K562 (cell line): Measurements from ENCODE around the gene EZH1. TPM values are rescaled to one million over a fixed set of nuclear protein-coding genes. Genes with fewer than 3 reads are reported as not detected.
A peak's percentile ranks its signal among the peaks of the same experiment; 100 is the strongest.

Experiments
- ATAC-seq: fragments of 200-7000 bp; cut with Tn5 transposase; 3 replicates; pipeline ENCODE4 v1.9.1; 2020; ENCODE audit warnings: moderate library complexity
- BruUV-seq: library from RNA; stranded (reverse); fragments of 400-500 nt; replicated peaks from 2 replicates; lab custom pipeline; 2021; lab: Mats Ljungman, UMichigan
- CTCF ChIA-PET: fragments of 300-600 bp; formaldehyde crosslinking; extraction: SDS; loops from one replicate; lab custom pipeline; 2021; ENCODE audit warnings: low intra/inter-chr PET ratio; lab: Yijun Ruan, JAX
- POLR2A ChIA-PET: fragments of 300-600, 350-650 bp; sonication (Branson Sonifier 250); formaldehyde crosslinking; extraction: SDS; loops from one replicate; lab custom pipeline; 2021; ENCODE audit warnings: antibody characterized with exemption, inconsistent platforms; lab: Yijun Ruan, JAX
- DNase-seq, 4 experiments: peaks; one replicate each; pipeline versions ENCODE4 v3.0.0 to v3.0.0-alpha.2; 2011 to 2018; ENCODE audit warnings: low spot score in 3 of 4, mixed read lengths in 3 of 4; ENCODE audit errors: extremely low read depth in 1 of 4
- FAIRE-seq: peaks from 2 replicates; lab custom pipeline; 2011; peaks lifted over from hg19 to GRCh38; lab: Jason Lieb, UNC
- H2AFZ ChIP-seq: 2 replicates; pipeline ENCODE4 v1.6.0; 2011; ENCODE audit warnings: low read depth, low read length, control low read depth, inconsistent platforms
- H3K27ac ChIP-seq: fragments of 200-600 bp; 3 replicates; pipeline ENCODE4 v1.8.0; 2011; ENCODE audit warnings: low read depth, mild to moderate bottlenecking, control low read depth, inconsistent platforms, low read length, moderate library complexity, mixed read lengths; ENCODE audit errors: extremely low read depth
- H3K27me3 ChIP-seq, 2 experiments: fragments of 300-600 bp in 1 of 2; 2 replicates in 1 of 2; 3 replicates in 1 of 2; pipeline versions ENCODE4 v1.6.0 to v1.8.0; 2011; ENCODE audit warnings: inconsistent platforms in 2 of 2, low read length in 2 of 2, mild to moderate bottlenecking in 1 of 2, mixed read lengths in 1 of 2, moderate library complexity in 1 of 2; ENCODE audit not compliant: control insufficient read depth in 2 of 2, insufficient read depth in 2 of 2
- H3K36me3 ChIP-seq: fragments of 300-600 bp; 3 replicates; pipeline ENCODE4 v1.8.0; 2011; ENCODE audit warnings: mild to moderate bottlenecking, low read length, inconsistent platforms; ENCODE audit not compliant: control insufficient read depth, insufficient read depth
- H3K4me1 ChIP-seq, 2 experiments: fragments of 200-600 bp in 1 of 2; replicated peaks in 1 of 2; 2 replicates in 1 of 2; 3 replicates in 1 of 2; pipeline versions ENCODE4 v1.5.1 to v1.8.0; 2011; ENCODE audit warnings: inconsistent platforms in 2 of 2, low read length in 2 of 2, mild to moderate bottlenecking in 1 of 2, mixed read lengths in 1 of 2, moderate library complexity in 1 of 2; ENCODE audit not compliant: control insufficient read depth in 2 of 2, insufficient read depth in 2 of 2
- H3K4me2 ChIP-seq: 2 replicates; pipeline ENCODE4 v1.6.1; 2011; ENCODE audit warnings: low read length, control low read depth, inconsistent platforms, mixed read lengths; ENCODE audit not compliant: insufficient read depth
- H3K4me3 ChIP-seq: fragments of 200-600 bp; sonication (generic), shearing (Covaris generic); 2 replicates; pipeline ENCODE4 v1.5.1; 2016; ENCODE audit warnings: control low read depth, inconsistent platforms
- H3K79me2 ChIP-seq: fragments of 200-600 bp; 3 replicates; pipeline ENCODE4 v1.8.0; 2011; ENCODE audit warnings: low read length, inconsistent platforms; ENCODE audit not compliant: control insufficient read depth, insufficient read depth
- H3K9ac ChIP-seq, 2 experiments: 2 replicates each; pipeline versions ENCODE4 v1.6.0 to v1.6.1; 2011; ENCODE audit warnings: low read depth in 2 of 2, low read length in 2 of 2, control low read depth in 1 of 2, inconsistent platforms in 1 of 2, mild to moderate bottlenecking in 1 of 2, mixed read lengths in 1 of 2; ENCODE audit not compliant: insufficient read depth in 1 of 2
- H3K9me1 ChIP-seq: one replicate; pipeline ENCODE4 v1.6.0; 2011; ENCODE audit warnings: inconsistent platforms, mild to moderate bottlenecking, low read length, moderate library complexity; ENCODE audit not compliant: control insufficient read depth, insufficient read depth
- H3K9me3 ChIP-seq: replicated peaks from 2 replicates; pipeline ENCODE4 v1.5.1; 2011; ENCODE audit warnings: low read depth, low read length, inconsistent platforms; ENCODE audit not compliant: control insufficient read depth, insufficient read depth
- H4K20me1 ChIP-seq: replicated peaks from 2 replicates; pipeline ENCODE4 v1.6.1; 2011; ENCODE audit warnings: low read length, inconsistent platforms, mixed read lengths; ENCODE audit not compliant: control insufficient read depth, insufficient read depth
- CBX3 ChIP-seq, 2 experiments: IDR thresholded peaks; 1 replicate in 1 of 2; 2 replicates in 1 of 2; pipeline ENCODE4 v1.6.1; 2012; ENCODE audit warnings: inconsistent platforms in 2 of 2, low read length in 2 of 2, borderline replicate concordance in 1 of 2, control low read depth in 1 of 2
- CHCHD3 ChIP-seq: fragments of 250-450 bp; sonication (Bioruptor Pico); IDR thresholded peaks from 2 replicates; pipeline ENCODE4 v2.1.2; 2022; ENCODE audit warnings: mild to moderate bottlenecking
- DDX20 ChIP-seq: fragments of 450-650 bp; IDR thresholded peaks from 2 replicates; pipeline ENCODE4 v1.6.1; 2016; ENCODE audit warnings: missing genetic modification characterization, low read depth, mild to moderate bottlenecking, missing compliant biosample characterization, moderate library complexity
- EP400 ChIP-seq: fragments of 450-650 bp; IDR thresholded peaks from 2 replicates; pipeline ENCODE4 v1.6.1; 2017; ENCODE audit warnings: antibody characterized with exemption, mild to moderate bottlenecking, moderate library complexity
- FOXP1 ChIP-seq: sonication (generic); formaldehyde crosslinking; IDR thresholded peaks from 2 replicates; pipeline ENCODE4 v1.8.0; 2022; ENCODE audit warnings: mild to moderate bottlenecking, missing genetic modification reagents
- NR2C1 ChIP-seq, 2 experiments: fragments of 450-650 bp; IDR thresholded peaks; 2 replicates each; pipeline ENCODE4 v1.6.1; 2017; ENCODE audit warnings: mild to moderate bottlenecking in 2 of 2, antibody characterized with exemption in 1 of 2, inconsistent platforms in 1 of 2, missing compliant biosample characterization in 1 of 2, missing genetic modification characterization in 1 of 2
- NR4A1 ChIP-seq, 2 experiments: fragments of 250-450 bp in 1 of 2; fragments of 450-650 bp in 1 of 2; sonication (Bioruptor Pico) in 1 of 2; IDR thresholded peaks; 2 replicates each; pipeline versions ENCODE4 v1.4.0 to v1.6.1; 2016 to 2020; ENCODE audit warnings: mild to moderate bottlenecking in 2 of 2, missing compliant biosample characterization in 1 of 2, missing genetic modification characterization in 1 of 2, moderate library complexity in 1 of 2
- POLR2AphosphoS2 ChIP-seq: IDR thresholded peaks from 2 replicates; pipeline ENCODE4 v1.6.1; 2012; ENCODE audit warnings: low read length, improper control_type of control experiment
- RB1 ChIP-seq: fragments of 450-650 bp; IDR thresholded peaks from 2 replicates; pipeline ENCODE4 v1.6.1; 2017; ENCODE audit warnings: low read depth, mild to moderate bottlenecking
- RBBP5 ChIP-seq: fragments of 200-600 bp; sonication (generic); IDR thresholded peaks from 2 replicates; pipeline ENCODE4 v1.6.1; 2012; ENCODE audit warnings: borderline replicate concordance, mild to moderate bottlenecking, low read length, control low read depth, inconsistent platforms; ENCODE audit not compliant: insufficient read depth, poor library complexity, severe bottlenecking
- SIRT6 ChIP-seq: IDR thresholded peaks from one replicate; pipeline ENCODE4 v1.6.1; 2012; ENCODE audit warnings: low read depth, mild to moderate bottlenecking, control low read depth, inconsistent platforms, low read length, moderate library complexity
- SLC30A9 ChIP-seq: fragments of 250-450 bp; sonication (Bioruptor Pico); IDR thresholded peaks from 2 replicates; pipeline ENCODE4 v1.8.0; 2022; ENCODE audit warnings: mild to moderate bottlenecking, moderate library complexity
- TAF1 ChIP-seq: IDR thresholded peaks from 2 replicates; pipeline ENCODE4 v1.6.1; 2011; ENCODE audit warnings: mild to moderate bottlenecking, low read length, moderate library complexity; ENCODE audit not compliant: insufficient read depth, control insufficient read depth, severe bottlenecking; ENCODE audit errors: extremely low read depth
- TARDBP ChIP-seq: fragments of 450-650 bp; IDR thresholded peaks from 2 replicates; pipeline ENCODE4 v1.6.1; 2016
- TRIM28 ChIP-seq: fragments of 450-650 bp; IDR thresholded peaks from 2 replicates; pipeline ENCODE4 v1.6.1; 2017
- YBX1 ChIP-seq: fragments of 450-650 bp; IDR thresholded peaks from 2 replicates; pipeline ENCODE4 v1.7.1; 2016; ENCODE audit warnings: mild to moderate bottlenecking
- ZEB2 ChIP-seq: fragments of 450-650 bp; IDR thresholded peaks from 2 replicates; pipeline ENCODE4 v1.6.1; 2016
- ZNF668 ChIP-seq: fragments of 250-450 bp; sonication (Bioruptor Pico); IDR thresholded peaks from 2 replicates; pipeline ENCODE4 v1.8.0; 2022; ENCODE audit warnings: mild to moderate bottlenecking, inconsistent platforms
- ZNF696 ChIP-seq: fragments of 250-450 bp; sonication (Bioruptor Pico); conservative IDR thresholded peaks from 2 replicates; pipeline ENCODE4 v1.4.0; 2020; ENCODE audit warnings: mild to moderate bottlenecking, moderate library complexity
- WGBS: fragments of 100-300 bp; shearing (Covaris generic); methylation state at CpG from one replicate; pipeline ENCODE4 v1.1.6; 2016; ENCODE audit warnings: low coverage, mixed read lengths; ENCODE audit not compliant: insufficient coverage; ENCODE audit errors: missing lambda C conversion rate; 5-methylcytosine and 5-hydroxymethylcytosine counted together
- in situ Hi-C: fragments of 300-500 bp; cut with MboI; formaldehyde crosslinking; loops from 4 replicates; pipeline ENCODE4 v1.15.0; 2018; ENCODE audit warnings: inconsistent platforms, mixed read lengths
- intact Hi-C: fragments of 100-400 bp; cut with micrococcal nuclease; formaldehyde crosslinking; loops from 2 replicates; pipeline ENCODE4 v1.14.2; 2022
- polyA plus RNA-seq, 8 experiments: library from polyadenylated mRNA; depleted of rRNA in 4 of 8; stranded (reverse) in 5 of 8; unstranded in 3 of 8; fragments of >200 nt; fragmentation: Nextera tagmentation in 2 of 8; fragmentation: Illumina TruSeq in 1 of 8; extraction: Ambion mirVana in 2 of 8; extraction: Trizol in 1 of 8; gene quantifications; 2 replicates each; pipeline versions ENCODE4 v1.2.1 to v1.2.3, GENCODE V29; 2011 to 2014; ENCODE audit warnings: inconsistent platforms in 1 of 8, missing spikeins in 1 of 8
- total RNA-seq, 7 experiments: library from RNA; depleted of rRNA in 6 of 7; stranded (reverse); fragments of >200 nt in 6 of 7; fragmentation: Illumina TruSeq in 2 of 7; extraction: Trizol in 2 of 7; gene quantifications; 2 replicates each; pipeline versions ENCODE4 v1.2.1 to v1.2.3, GENCODE V29; 2011 to 2021; ENCODE audit warnings: low replicate concordance in 1 of 7
- TF ChIP-seq, protein P1 (sequence below), 2 experiments: fragments of 250-450 bp in 1 of 2; fragments of 450-650 bp in 1 of 2; sonication (Bioruptor Pico) in 1 of 2; IDR thresholded peaks; 2 replicates each; pipeline versions ENCODE4 v1.6.1 to v1.8.0; 2016 to 2021; ENCODE audit warnings: mild to moderate bottlenecking in 2 of 2, moderate library complexity in 2 of 2, missing compliant biosample characterization in 1 of 2, missing genetic modification characterization in 1 of 2
- TF ChIP-seq, protein P2 (sequence below): sonication (generic); formaldehyde crosslinking; IDR thresholded peaks from 2 replicates; pipeline ENCODE4 v1.8.0; 2023; ENCODE audit warnings: mild to moderate bottlenecking, missing genetic modification reagents

EZH1 gene
- total and polyA plus RNA-seq, 9 of the 15 experiments (the other 6 are each of a cell fraction or from before 2014, with no cell fraction given), result 8.6 to 40.8 (median 22.9) TPM

DNA sequence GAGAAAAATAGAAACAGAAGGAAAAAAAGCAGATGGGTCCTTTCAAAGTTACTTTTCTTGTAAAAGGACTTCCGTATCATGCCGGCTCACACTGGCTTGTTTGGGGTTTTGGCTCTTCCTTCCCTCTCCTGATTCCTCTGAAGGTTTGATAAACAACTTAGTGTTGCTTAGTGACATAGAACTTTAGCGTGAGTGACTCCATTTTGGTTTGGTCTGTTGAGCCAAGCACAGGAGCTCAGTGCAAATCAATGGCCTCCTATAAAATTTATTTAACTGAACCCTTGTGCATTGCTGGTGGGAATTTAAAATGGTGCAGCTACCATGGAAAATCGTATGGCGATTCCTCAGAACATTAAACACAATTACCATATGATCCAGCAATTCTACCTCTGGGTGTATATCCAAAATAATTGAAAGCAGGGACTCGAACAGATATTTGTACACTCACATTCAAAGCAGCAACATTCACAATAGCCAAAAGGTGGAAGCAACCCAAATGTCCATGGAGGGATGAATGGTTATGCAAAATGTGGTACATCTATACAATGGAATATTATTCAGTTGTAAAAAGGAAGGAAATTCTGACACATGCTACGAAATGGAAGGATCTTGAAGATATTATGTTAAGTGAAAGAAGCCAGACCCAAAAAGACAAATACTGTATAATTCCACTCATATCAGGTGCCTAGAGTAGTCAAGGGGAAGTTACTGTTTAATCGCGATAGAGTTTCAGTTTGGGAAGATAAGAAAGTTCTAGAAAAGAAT lies 86.8 kb downstream of the EZH1 start:
- Histone ChIP-seq H3K4me1 (peaks cover 27 to 29% of the 10 kb centered on the region in 2 experiments), H3K79me2 (no peaks in the 10 kb centered on the region), H3K9me1 (no peaks in the 10 kb centered on the region), H3K9ac (no peak overlapping the region), H2AFZ (no peak overlapping the region), H3K27ac (no peak overlapping the region), H3K4me2 (no peak overlapping the region), H4K20me1 (no peaks in the 10 kb centered on the region), H3K4me3 (no peak overlapping the region), H3K9me3 (no peaks in the 10 kb centered on the region), H3K27me3 (no peaks in the 10 kb centered on the region), H3K36me3 (no peaks in the 10 kb centered on the region)
- ChIA-PET CTCF (no interaction called here), POLR2A (interaction anchor here (0.6 to 1.0 kb wide), 3 partner anchors 12 to 81 kb away, joined by 3 to 4 read pairs (median 3); no protein-coding TSS in a partner anchor)
- in situ Hi-C loops, result no loop called here
- DNase-seq (no peak), ATAC-seq (no peak), FAIRE-seq (no peak)
- intact Hi-C loops, result no loop called here
- no TSS peak for BruUV-seq
- WGBS, result 77% methylated on average over 9 of the region's 9 CpGs
- TF ChIP-seq NR4A1 (CRISPR knock-in tag; IDR thresholded peaks at IDR 0.05) (no peak), NR4A1 (tag; IDR thresholded peaks at IDR 0.05) (peak; percentile 44; the same call in 1 of the 2 replicates), POLR2AphosphoS2 (no peak), CHCHD3 (no peak), ZEB2 (no peak), RB1 (no peak), ZNF696 (CRISPR knock-in tag) (no peak), ZNF668 (CRISPR knock-in tag) (peak; percentile 66; the same call in 1 of the 2 replicates), TRIM28 (no peak), DDX20 (tag) (peak; percentile 81), YBX1 (no peak), FOXP1 (CRISPR knock-in tag) (no peak), TARDBP (no peak), SLC30A9 (no peak), RBBP5 (no peak), SIRT6 (no peak), CBX3 (IDR thresholded peaks at IDR 0.05; ENCODE audit: borderline replicate concordance in 1 of 2, low read length in 2 of 2) (peak in 1 of 2 experiments; percentile 38; a peak in 1 of 3 replicates), NR2C1 (IDR thresholded peaks at IDR 0.05) (no peak), NR2C1 (tag; IDR thresholded peaks at IDR 0.05) (peak; percentile 28; the same call in 1 of the 2 replicates), TAF1 (no peak), EP400 (no peak)
- TF ChIP-seq, protein P1, sequence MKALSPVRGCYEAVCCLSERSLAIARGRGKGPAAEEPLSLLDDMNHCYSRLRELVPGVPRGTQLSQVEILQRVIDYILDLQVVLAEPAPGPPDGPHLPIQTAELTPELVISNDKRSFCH (CRISPR knock-in tag; IDR thresholded peaks at IDR 0.05), result no peak
- TF ChIP-seq, protein P1 (tag; IDR thresholded peaks at IDR 0.05), result no peak
- TF ChIP-seq, protein P2, sequence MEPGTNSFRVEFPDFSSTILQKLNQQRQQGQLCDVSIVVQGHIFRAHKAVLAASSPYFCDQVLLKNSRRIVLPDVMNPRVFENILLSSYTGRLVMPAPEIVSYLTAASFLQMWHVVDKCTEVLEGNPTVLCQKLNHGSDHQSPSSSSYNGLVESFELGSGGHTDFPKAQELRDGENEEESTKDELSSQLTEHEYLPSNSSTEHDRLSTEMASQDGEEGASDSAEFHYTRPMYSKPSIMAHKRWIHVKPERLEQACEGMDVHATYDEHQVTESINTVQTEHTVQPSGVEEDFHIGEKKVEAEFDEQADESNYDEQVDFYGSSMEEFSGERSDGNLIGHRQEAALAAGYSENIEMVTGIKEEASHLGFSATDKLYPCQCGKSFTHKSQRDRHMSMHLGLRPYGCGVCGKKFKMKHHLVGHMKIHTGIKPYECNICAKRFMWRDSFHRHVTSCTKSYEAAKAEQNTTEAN (CRISPR knock-in tag), result no peak
